ENCODE measurements around the gene RGS9.
"Not testable (repeated sequence)": the region's sequence is repeated elsewhere in the genome, so short reads cannot be mapped to it uniquely, and the experiment has no call there.

Gene RGS9

DNA sequence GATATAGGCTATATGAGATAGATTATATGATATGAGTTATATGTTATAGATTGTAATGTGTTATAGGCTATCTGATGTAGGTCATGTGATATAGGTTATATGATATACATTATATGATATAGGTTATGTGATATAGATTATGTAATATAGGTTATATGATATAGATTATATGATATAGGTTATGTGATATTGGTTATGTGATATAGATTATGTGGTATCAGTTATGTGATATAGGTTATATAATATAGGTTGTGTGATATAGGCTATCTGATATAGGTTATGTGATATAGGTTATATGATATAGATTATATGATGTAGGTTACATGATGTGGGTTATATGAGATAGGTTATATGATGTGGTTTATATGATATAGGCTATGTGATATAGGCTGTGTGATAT lies 68.5 kb downstream of the RGS9 start:
- Mint-ChIP-seq H3K4me1 (ENCODE audit: low read depth) (peaks cover 39% of the 10 kb centered on the region), H3K27ac (no peak overlapping the region), H3K27me3 (peaks cover 28% of the 10 kb centered on the region), H3K9me3 (no peaks in the 10 kb centered on the region), H3K4me3 (no peak overlapping the region), H3K36me3 (ENCODE audit: low read depth) (no peaks in the 10 kb centered on the region)
- intact Hi-C loops (cut with micrococcal nuclease) = loop anchor here (10.0 kb wide), 1 partner anchor 241 kb away; no protein-coding TSS in a partner anchor

DNA sequence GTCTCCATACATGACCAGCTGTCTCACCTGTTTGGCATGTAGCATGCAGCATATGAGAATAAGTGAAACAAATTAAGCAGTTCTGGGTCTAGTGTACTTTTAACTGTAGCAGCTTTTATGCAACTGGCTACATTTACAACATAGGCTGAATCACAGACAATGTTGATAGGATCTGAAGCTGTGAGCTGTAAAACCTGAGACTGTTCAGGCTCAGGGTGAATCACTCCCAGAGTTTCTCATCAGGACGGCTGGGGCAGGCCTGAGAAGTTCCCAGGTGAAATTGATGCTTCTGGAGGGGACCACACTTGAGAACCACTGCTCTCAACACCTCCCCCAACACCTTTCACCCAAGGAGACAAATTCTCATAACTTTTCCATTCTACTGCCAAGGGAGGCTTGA lies 70.3 kb downstream of the RGS9 start:
- not testable (repeated sequence) for H3K27ac Mint-ChIP-seq; H3K9me3 Mint-ChIP-seq; H3K36me3 Mint-ChIP-seq (ENCODE audit: low read depth); H3K4me3 Mint-ChIP-seq
- intact Hi-C loops (cut with micrococcal nuclease) = loop anchor here (10.0 kb wide), 1 partner anchor 243 kb away; no protein-coding TSS in a partner anchor
- Mint-ChIP-seq H3K4me1 (ENCODE audit: low read depth) (peaks cover 22% of the 10 kb centered on the region), H3K27me3 (peaks cover 42% of the 10 kb centered on the region)

DNA sequence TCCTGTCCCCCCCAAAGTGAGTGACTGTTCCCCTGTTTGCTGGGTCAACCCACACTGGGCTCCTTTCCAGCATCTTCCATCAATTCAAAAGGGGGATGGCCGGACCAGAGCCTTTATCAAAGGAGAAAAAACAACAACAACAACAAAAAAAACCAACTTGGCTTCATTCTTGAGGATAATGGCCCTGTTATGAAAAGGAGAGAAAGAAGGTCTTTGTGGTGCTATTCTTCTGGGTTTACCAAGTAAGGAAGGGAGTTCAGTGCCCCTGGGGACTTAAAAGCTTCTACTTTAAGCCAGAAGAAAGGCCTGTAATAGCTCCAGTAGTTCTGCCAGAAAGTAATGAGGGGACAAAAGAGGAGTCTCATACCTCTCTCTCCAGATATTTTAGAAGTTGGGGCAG lies 71.5 kb downstream of the RGS9 start:
- no peaks in the 10 kb centered on the region for H3K36me3 Mint-ChIP-seq (ENCODE audit: low read depth)
- H3K4me1 Mint-ChIP-seq (ENCODE audit: low read depth) = peaks cover 10% of the 10 kb centered on the region
- H3K27me3 Mint-ChIP-seq = peaks cover 44% of the 10 kb centered on the region
- intact Hi-C loops (cut with micrococcal nuclease) = loop anchor here (10.0 kb wide), 1 partner anchor 244 kb away; no protein-coding TSS in a partner anchor
- no peak overlapping the region for H3K4me3 Mint-ChIP-seq
- no peaks in the 10 kb centered on the region for H3K9me3 Mint-ChIP-seq
- no peak overlapping the region for H3K27ac Mint-ChIP-seq

DNA sequence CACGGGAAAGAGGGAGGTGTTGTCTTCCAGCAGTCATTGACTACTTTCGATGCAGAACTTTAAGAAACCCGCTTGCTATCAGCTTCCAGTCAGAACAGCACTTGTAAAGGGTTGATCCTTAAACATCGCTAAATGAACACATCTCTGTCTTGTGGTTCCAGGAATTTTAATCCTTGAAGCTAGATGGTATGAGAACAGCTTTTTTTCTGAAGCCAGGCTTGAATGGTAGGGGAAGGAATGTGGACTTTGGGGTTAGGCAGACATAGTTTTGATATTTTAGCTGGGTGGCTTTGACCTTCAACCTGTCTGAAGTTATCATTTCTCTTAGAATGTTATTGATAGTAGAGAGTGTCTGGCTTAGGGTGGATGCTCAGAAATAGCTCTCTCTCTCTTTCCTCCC lies 81.1 kb downstream of the RGS9 start:
- Mint-ChIP-seq H3K36me3 (ENCODE audit: low read depth) (no peaks in the 10 kb centered on the region), H3K4me1 (ENCODE audit: low read depth) (no peaks in the 10 kb centered on the region), H3K27ac (no peak overlapping the region), H3K27me3 (peaks cover 33% of the 10 kb centered on the region), H3K9me3 (no peaks in the 10 kb centered on the region), H3K4me3 (no peak overlapping the region)
- intact Hi-C loops (cut with micrococcal nuclease) = no loop called here

DNA sequence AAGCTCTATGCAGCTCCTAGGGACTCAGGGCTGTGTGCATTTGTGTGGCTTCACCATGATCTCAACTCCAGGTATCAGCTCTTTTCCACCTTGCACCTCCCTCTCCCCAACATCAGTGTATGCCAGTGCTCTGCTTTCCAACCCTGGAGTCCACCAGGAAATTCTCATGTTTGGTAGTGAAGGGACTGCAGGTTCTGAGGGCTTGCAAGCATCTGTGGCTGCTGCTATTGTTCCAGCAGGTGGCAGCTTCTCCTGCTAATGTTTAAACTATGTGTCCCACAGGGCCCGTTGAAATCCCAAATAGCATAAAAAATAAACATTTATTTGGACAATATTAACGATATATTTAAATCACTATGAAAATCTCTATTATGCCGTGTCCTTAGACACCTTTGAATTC lies 82.0 kb downstream of the RGS9 start:
- no peaks in the 10 kb centered on the region for H3K9me3 Mint-ChIP-seq
- intact Hi-C loops (cut with micrococcal nuclease) = no loop called here
- no peak overlapping the region for H3K27ac Mint-ChIP-seq
- H3K4me1 Mint-ChIP-seq (ENCODE audit: low read depth) = no peaks in the 10 kb centered on the region
- no peaks in the 10 kb centered on the region for H3K36me3 Mint-ChIP-seq (ENCODE audit: low read depth)
- H3K27me3 Mint-ChIP-seq = peaks cover 31% of the 10 kb centered on the region
- no peak overlapping the region for H3K4me3 Mint-ChIP-seq

DNA sequence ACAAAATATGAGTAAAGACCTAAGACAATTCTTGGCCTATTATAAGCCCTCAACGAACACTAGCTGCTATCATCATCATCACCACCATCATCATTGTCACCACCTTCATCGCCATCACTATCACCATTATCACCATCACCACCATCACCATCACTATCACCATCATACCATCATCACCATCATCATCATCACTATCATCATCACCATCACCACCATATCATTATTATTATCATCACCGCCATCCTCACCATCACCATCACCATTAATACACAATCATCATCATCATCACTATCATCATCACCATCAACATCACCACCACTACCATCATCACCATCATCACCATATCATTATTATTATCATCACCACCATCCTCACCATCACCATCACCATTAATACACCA lies 82.5 kb downstream of the RGS9 start:
- H3K4me1 Mint-ChIP-seq (ENCODE audit: low read depth) = no peaks in the 10 kb centered on the region
- H3K27ac Mint-ChIP-seq = no peak overlapping the region
- H3K36me3 Mint-ChIP-seq (ENCODE audit: low read depth) = no peaks in the 10 kb centered on the region
- peaks cover 31% of the 10 kb centered on the region for H3K27me3 Mint-ChIP-seq
- H3K4me3 Mint-ChIP-seq = no peak overlapping the region
- H3K9me3 Mint-ChIP-seq = no peaks in the 10 kb centered on the region
- intact Hi-C loops (cut with micrococcal nuclease) = no loop called here

DNA sequence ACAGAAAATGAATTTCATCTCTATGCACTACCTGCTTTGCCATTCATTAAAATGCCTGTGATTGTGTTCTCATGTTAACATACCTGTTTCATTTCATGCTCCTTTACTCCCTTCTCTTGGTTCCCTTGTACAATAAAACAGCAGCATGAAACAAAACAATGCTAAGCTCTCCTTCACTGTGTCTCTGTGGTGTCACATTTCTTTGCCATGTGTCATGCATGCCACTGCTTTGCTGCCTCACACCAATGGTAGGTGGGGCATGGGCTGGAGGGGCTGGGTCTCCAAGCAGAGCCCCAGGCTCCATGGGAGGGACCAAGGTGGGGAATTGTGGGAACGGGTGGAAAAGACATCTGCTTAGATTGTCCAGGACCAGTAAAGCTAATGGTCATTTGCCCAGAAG lies 83.6 kb downstream of the RGS9 start:
- Mint-ChIP-seq H3K9me3 (no peaks in the 10 kb centered on the region), H3K27ac (no peak overlapping the region), H3K36me3 (ENCODE audit: low read depth) (no peaks in the 10 kb centered on the region), H3K27me3 (peaks cover 33% of the 10 kb centered on the region), H3K4me1 (ENCODE audit: low read depth) (no peaks in the 10 kb centered on the region), H3K4me3 (no peak overlapping the region)
- intact Hi-C loops (cut with micrococcal nuclease) = no loop called here

DNA sequence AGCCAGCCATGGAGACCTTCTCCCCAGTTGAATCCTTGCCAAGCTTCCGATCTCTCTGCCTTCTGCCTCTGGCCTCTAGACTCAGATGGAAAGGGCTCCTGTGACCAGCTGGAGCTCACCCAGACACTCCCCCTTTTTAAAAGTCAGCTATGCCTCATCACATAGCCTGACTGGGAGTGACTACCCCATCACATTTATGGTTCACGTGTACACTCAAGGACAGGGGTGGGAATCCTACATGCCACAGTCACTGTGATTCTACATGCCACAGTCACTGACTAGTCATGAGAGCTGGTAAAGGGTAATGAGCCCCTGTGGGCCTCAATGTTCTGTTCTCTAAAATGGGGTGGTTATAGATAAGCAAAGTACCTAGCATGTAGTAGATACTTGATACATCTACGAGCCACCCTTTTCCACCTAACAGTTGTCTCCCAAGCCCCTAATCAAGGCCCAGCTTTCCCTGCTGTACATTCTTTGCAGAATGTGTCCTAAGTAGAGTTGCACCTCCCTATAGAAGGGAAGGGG lies 85.1 kb downstream of the RGS9 start:
- no peaks in the 10 kb centered on the region for H3K9me3 Mint-ChIP-seq
- H3K36me3 Mint-ChIP-seq (ENCODE audit: low read depth) = no peaks in the 10 kb centered on the region
- no peak overlapping the region for H3K27ac Mint-ChIP-seq
- H3K4me3 Mint-ChIP-seq = no peak overlapping the region
- intact Hi-C loops (cut with micrococcal nuclease) = no loop called here
- no peaks in the 10 kb centered on the region for H3K4me1 Mint-ChIP-seq (ENCODE audit: low read depth)
- H3K27me3 Mint-ChIP-seq = peaks cover 43% of the 10 kb centered on the region

DNA sequence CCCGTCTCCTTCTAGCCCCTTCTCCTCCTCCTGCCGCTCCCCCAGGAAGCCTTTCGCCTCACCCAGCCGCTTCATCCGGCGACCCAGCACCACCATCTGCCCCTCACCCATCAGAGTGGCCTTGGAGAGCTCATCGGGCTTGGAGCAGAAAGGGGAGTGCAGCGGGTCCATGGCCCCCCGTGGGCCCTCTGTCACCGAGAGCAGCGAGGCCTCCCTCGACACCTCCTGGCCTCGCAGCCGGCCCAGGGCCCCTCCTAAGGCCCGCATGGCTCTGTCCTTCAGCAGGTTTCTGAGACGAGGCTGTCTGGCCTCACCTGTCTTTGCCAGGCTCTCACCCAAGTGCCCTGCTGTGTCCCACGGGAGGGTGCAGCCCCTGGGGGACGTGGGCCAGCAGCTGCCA lies 87.9 kb downstream of the RGS9 start:
- no peak overlapping the region for H3K27ac Mint-ChIP-seq
- intact Hi-C loops (cut with micrococcal nuclease) = no loop called here
- no peaks in the 10 kb centered on the region for H3K36me3 Mint-ChIP-seq (ENCODE audit: low read depth)
- H3K4me3 Mint-ChIP-seq = no peak overlapping the region
- H3K4me1 Mint-ChIP-seq (ENCODE audit: low read depth) = peaks cover 27% of the 10 kb centered on the region
- no peaks in the 10 kb centered on the region for H3K9me3 Mint-ChIP-seq
- peaks cover 46% of the 10 kb centered on the region for H3K27me3 Mint-ChIP-seq

DNA sequence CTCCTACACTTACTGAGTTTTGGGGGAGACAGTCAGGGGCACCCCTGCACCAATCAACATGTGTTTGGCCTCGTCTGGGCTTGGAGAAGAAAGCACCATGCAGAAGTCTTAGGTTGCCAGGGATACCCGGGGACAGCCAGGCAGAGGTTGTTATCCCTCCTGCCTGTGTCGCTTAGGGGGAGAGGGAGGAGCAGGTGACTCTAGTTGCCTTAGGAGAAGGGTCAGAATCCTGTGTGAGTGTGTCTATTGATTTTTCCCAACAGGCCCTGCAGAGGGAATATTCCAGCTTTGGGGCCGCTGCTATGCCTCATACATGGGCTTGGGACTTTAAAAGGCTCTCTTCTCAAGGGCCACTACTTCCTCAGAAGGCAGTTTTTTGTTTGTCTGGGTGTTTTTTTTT lies 89.1 kb downstream of the RGS9 start:
- no peak overlapping the region for H3K4me3 Mint-ChIP-seq
- H3K36me3 Mint-ChIP-seq (ENCODE audit: low read depth) = no peaks in the 10 kb centered on the region
- peaks cover 51% of the 10 kb centered on the region for H3K27me3 Mint-ChIP-seq
- no peak overlapping the region for H3K27ac Mint-ChIP-seq
- intact Hi-C loops (cut with micrococcal nuclease) = no loop called here
- no peaks in the 10 kb centered on the region for H3K9me3 Mint-ChIP-seq
- peaks cover 30% of the 10 kb centered on the region for H3K4me1 Mint-ChIP-seq (ENCODE audit: low read depth)

DNA sequence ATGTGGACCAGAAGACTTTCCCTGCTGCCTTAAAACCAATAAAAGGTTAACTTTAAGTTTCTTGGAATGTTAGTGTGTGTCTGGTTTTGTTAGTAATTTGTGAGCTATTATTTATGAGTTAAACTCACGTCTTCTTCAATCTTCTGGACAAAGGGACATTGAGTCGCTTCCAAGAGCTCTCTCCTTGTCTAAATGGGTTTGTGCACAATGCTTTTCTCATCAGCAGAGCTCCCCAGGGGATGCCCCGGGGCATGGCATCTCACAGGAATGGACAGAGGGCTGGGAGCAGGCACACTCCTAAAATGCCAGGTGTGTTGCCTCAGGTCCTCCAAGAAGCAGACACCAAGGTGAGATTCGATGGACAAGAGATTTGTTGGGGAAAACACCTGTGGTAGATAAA lies 90.5 kb downstream of the RGS9 start:
- Mint-ChIP-seq H3K27me3 (peaks cover 59% of the 10 kb centered on the region), H3K9me3 (no peaks in the 10 kb centered on the region), H3K4me1 (ENCODE audit: low read depth) (peaks cover 36% of the 10 kb centered on the region), H3K36me3 (ENCODE audit: low read depth) (no peaks in the 10 kb centered on the region), H3K4me3 (no peak overlapping the region), H3K27ac (no peak overlapping the region)
- intact Hi-C loops (cut with micrococcal nuclease) = no loop called here

DNA sequence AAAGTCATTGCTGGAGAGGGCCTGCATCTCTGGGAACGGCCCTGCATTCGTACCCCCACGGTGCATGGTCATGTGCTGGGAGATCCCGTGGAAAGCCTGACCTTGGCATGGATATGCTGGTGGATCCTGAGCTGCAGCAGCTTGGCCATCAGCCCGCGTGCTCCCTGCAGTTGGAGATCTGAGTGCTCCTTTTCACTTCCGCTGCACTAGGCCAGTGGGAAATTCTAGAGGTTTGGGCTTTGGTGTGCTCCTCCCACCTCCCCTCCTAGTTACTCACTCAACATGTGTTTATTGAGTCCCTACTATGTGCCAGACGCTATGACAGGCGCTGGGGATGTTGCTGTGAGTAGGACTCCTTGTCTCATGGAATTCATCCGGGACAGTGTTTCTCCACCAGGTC lies 91.1 kb downstream of the RGS9 start:
- Mint-ChIP-seq H3K4me1 (ENCODE audit: low read depth) (peaks cover 36% of the 10 kb centered on the region), H3K27ac (peak overlapping the region; percentile 36), H3K9me3 (no peaks in the 10 kb centered on the region), H3K27me3 (peaks cover 64% of the 10 kb centered on the region), H3K36me3 (ENCODE audit: low read depth) (no peaks in the 10 kb centered on the region), H3K4me3 (no peak overlapping the region)
- intact Hi-C loops (cut with micrococcal nuclease) = no loop called here

DNA sequence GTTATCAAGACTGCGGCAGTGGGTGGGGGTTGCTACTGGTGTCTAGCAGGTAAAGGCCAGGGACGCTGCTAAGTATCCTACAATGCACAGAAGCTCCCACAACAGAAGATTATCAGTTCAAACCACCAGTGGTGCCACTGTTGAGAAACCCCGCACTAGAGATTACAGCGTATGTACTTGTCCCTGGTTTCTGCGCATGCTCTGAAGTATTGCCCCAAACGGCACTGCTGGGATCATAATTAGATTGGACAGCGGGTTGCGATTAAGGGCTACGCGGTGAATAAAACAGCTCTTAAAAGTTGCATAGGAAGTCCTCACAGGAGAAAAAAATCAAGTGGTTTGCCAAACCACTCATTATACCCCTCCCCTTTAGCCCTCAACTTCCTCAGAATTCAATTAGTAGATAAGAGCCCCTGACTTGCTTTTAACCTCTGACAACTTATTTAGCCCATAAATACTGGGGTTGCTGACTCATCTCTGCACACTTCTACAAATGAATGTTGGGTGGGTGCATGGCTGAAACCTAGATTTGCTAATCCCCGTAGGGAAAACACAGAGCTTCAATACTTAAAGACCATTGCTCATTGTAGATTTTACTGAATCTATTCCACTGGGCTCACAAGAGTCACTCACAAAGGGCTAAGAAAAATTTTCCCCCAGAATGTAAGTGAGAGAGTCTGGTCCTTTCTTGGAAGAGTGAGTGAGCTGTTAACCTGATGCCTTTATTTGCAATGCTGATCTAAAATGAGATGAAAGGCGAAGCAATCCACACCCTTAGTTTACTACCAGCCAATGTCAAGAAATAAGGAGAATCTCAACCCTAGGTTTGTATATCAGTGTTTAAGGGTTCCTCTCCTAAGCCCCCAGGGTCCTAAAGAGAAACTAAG lies 91.8 kb downstream of the RGS9 start:
- Mint-ChIP-seq H3K27ac (peak overlapping the region; percentile 36), H3K27me3 (peaks cover 64% of the 10 kb centered on the region)
- intact Hi-C loops (cut with micrococcal nuclease) = no loop called here

DNA sequence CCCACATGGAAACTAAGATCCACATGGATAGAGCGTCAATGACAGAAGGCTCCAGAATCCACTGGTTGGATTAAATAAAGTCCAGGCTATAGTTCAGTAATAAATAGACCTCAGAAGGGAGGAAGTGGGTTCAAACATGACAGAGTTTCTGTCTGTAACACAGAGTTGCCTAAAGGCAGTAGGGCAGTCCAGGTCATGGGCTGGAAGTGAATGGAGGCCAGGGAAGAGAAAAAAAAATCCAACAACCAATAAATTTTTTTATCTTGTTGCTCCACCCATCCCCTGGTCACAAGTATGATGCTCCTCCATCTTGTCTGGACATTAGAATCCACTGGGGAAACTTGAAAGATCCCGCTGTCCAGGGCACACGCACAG lies 92.4 kb downstream of the RGS9 start:
- H3K27me3 Mint-ChIP-seq = peaks cover 65% of the 10 kb centered on the region
- no peaks in the 10 kb centered on the region for H3K36me3 Mint-ChIP-seq (ENCODE audit: low read depth)
- no peak overlapping the region for H3K27ac Mint-ChIP-seq
- H3K9me3 Mint-ChIP-seq = no peaks in the 10 kb centered on the region
- H3K4me1 Mint-ChIP-seq (ENCODE audit: low read depth) = peaks cover 36% of the 10 kb centered on the region
- intact Hi-C loops (cut with micrococcal nuclease) = no loop called here
- H3K4me3 Mint-ChIP-seq = no peak overlapping the region

More for the DNA sequence above, 91.8 kb downstream of the RGS9 start:
- Mint-ChIP-seq H3K4me3 (no peak overlapping the region), H3K9me3 (no peaks in the 10 kb centered on the region), H3K4me1 (ENCODE audit: low read depth) (peaks cover 36% of the 10 kb centered on the region), H3K36me3 (ENCODE audit: low read depth) (no peaks in the 10 kb centered on the region)

Measured in dendritic cell treated with granulocyte-macrophage colony-stimulating factor and Interleukin-4, amounts not matched to agents 40 ng/mL and 50 ng/mL, for 4 days (primary cell).